ENCODE measurements around the gene QDPR. TPM values are rescaled to one million over a fixed set of nuclear protein-coding genes. Genes with fewer than 3 reads are reported as not detected.

The QDPR gene
- total RNA-seq, 1 donor from 2014 or later, result 25.2 TPM

GRCh38 chr4:17514865-17515264 lies 3.0 kb upstream of the QDPR start, which contains the start of gene CLRN2:
CLRN2 (plus strand) TSS chr4:17515165; CDS start chr4:17515267, 102 bp downstream.
- TF ChIP-seq CTCF (IDR thresholded peaks at IDR 0.05; ENCODE audit: unreplicated experiment), result no peak
- no peak within 1 kb of the TSS for H3K4me3 Mint-ChIP-seq
- H3K36me3 Mint-ChIP-seq, result no peaks in the 10 kb centered on the region
- H3K27ac Mint-ChIP-seq, result no peak within 1 kb of the TSS
- H3K27me3 Mint-ChIP-seq (ENCODE audit: low read depth), result peaks cover 38% of the 10 kb centered on the region
- peaks cover 13% of the 10 kb centered on the region for H3K4me1 Mint-ChIP-seq
- H3K9me3 Mint-ChIP-seq, result no peaks in the 10 kb centered on the region
- no peak for DNase-seq (ENCODE audit: low spot score in 2 of 2, unreplicated experiment in 2 of 2)

GRCh38 chr4:17512973-17513665 lies 1.2 kb upstream of the QDPR start:
- Mint-ChIP-seq H3K27ac (no peak overlapping the region), H3K9me3 (no peaks in the 10 kb centered on the region), H3K4me3 (peak overlapping the region; percentile 95), H3K27me3 (ENCODE audit: low read depth) (peaks cover 38% of the 10 kb centered on the region), H3K4me1 (peaks cover 13% of the 10 kb centered on the region), H3K36me3 (peaks cover 4% of the 10 kb centered on the region)
- TF ChIP-seq CTCF (IDR thresholded peaks at IDR 0.05; ENCODE audit: unreplicated experiment), result no peak
- no peak for DNase-seq (ENCODE audit: low spot score in 2 of 2, unreplicated experiment in 2 of 2)

- Mint-ChIP-seq H3K36me3 (peaks cover 7% of the 10 kb centered on the region), H3K4me1 (peaks cover 13% of the 10 kb centered on the region), H3K27ac (peak overlapping the region; percentile 77), H3K9me3 (no peaks in the 10 kb centered on the region), H3K4me3 (peak overlapping the region; percentile 95), H3K27me3 (ENCODE audit: low read depth) (peaks cover 24% of the 10 kb centered on the region)
- TF ChIP-seq CTCF (IDR thresholded peaks at IDR 0.05; ENCODE audit: unreplicated experiment), result no peak
- peak; percentile 23 to 57 for DNase-seq (ENCODE audit: low spot score in 2 of 2, unreplicated experiment in 2 of 2)
Observed at GRCh38 chr4:17511509-17511949, 361 bp downstream of the QDPR start.

GRCh38 chr4:17511051-17511450 lies 839 bp downstream of the QDPR start:
- Mint-ChIP-seq H3K36me3 (peaks cover 7% of the 10 kb centered on the region), H3K27me3 (ENCODE audit: low read depth) (peaks cover 23% of the 10 kb centered on the region), H3K4me3 (peak overlapping the region; percentile 95), H3K4me1 (peaks cover 13% of the 10 kb centered on the region), H3K9me3 (no peaks in the 10 kb centered on the region), H3K27ac (no peak overlapping the region)
- no peak for TF ChIP-seq CTCF (IDR thresholded peaks at IDR 0.05; ENCODE audit: unreplicated experiment)
- no peak for DNase-seq (ENCODE audit: low spot score in 2 of 2, unreplicated experiment in 2 of 2)

- DNase-seq (ENCODE audit: low spot score in 2 of 2, unreplicated experiment in 2 of 2), result no peak
- H3K27ac Mint-ChIP-seq, result no peak overlapping the region
- H3K27me3 Mint-ChIP-seq (ENCODE audit: low read depth), result peaks cover 18% of the 10 kb centered on the region
- peaks cover 13% of the 10 kb centered on the region for H3K4me1 Mint-ChIP-seq
- H3K36me3 Mint-ChIP-seq, result peaks cover 7% of the 10 kb centered on the region
- no peaks in the 10 kb centered on the region for H3K9me3 Mint-ChIP-seq
- H3K4me3 Mint-ChIP-seq, result peak overlapping the region; percentile 95
- TF ChIP-seq CTCF (IDR thresholded peaks at IDR 0.05; ENCODE audit: unreplicated experiment), result no peak
Observed at GRCh38 chr4:17510582-17510981, 1.3 kb downstream of the QDPR start.

Data from mesothelial cell of epicardium (in vitro differentiated cells).